T-helper 22 cell (primary cell): Measurements from ENCODE around the gene NNMT.

Experiments used
- DNase-seq: peaks from one replicate; pipeline ENCODE4 v3.0.0-alpha.2; 2020; ENCODE audit warnings: low read depth

Gene NNMT

GRCh38 chr11:114295676-114296604, at the start of gene NNMT:
TSS of gene NNMT (plus strand) at chr11:114296399. CDS start at chr11:114296557, 158 bp downstream.
- DNase-seq, result no peak

- no peak for DNase-seq
These were observed 49.0 kb upstream of the NNMT start for GRCh38 chr11:114247070-114247789.

GRCh38 chr11:114250180-114250579, 46.0 kb upstream of the NNMT start:
- no peak for DNase-seq

GRCh38 chr11:114250993-114251814, 45.0 kb upstream of the NNMT start:
- DNase-seq, result no peak

- DNase-seq, result no peak
These were observed 44.3 kb upstream of the NNMT start for GRCh38 chr11:114251815-114252337.

GRCh38 chr11:114252767-114253166, 43.4 kb upstream of the NNMT start:
- no peak for DNase-seq

GRCh38 chr11:114253771-114254170, 42.4 kb upstream of the NNMT start:
- no peak for DNase-seq

- no peak for DNase-seq
These were observed 41.5 kb upstream of the NNMT start for GRCh38 chr11:114254571-114255146.

- no peak for DNase-seq
These were observed 40.9 kb upstream of the NNMT start for GRCh38 chr11:114255289-114255688.

GRCh38 chr11:114256176-114256966, 39.8 kb upstream of the NNMT start:
- DNase-seq, result no peak

GRCh38 chr11:114256967-114257286, 39.3 kb upstream of the NNMT start:
- DNase-seq, result no peak

- no peak for DNase-seq
These were observed 38.3 kb upstream of the NNMT start for GRCh38 chr11:114257621-114258558.

GRCh38 chr11:114258696-114259095, 37.5 kb upstream of the NNMT start:
- DNase-seq, result no peak

GRCh38 chr11:114259124-114259526, 37.1 kb upstream of the NNMT start:
- DNase-seq, result no peak

GRCh38 chr11:114259551-114259983, 36.6 kb upstream of the NNMT start:
- DNase-seq, result no peak

- DNase-seq, result no peak
These were observed 36.1 kb upstream of the NNMT start for GRCh38 chr11:114260077-114260476.

- DNase-seq, result no peak
These were observed 35.7 kb upstream of the NNMT start for GRCh38 chr11:114260483-114260882.

- DNase-seq, result no peak
These were observed 34.4 kb upstream of the NNMT start for GRCh38 chr11:114261791-114262190.

GRCh38 chr11:114262681-114263512, 33.3 kb upstream of the NNMT start:
- DNase-seq, result no peak
